DMS153 treated with DMSO at 0.1 percent for 48 hours (cell line): ENCODE measurements around the gene BRD4.

ENCODE experiments used
- DNase-seq: peaks from one replicate; lab custom pipeline; 2025; ENCODE audit not compliant: unreplicated experiment; lab: John Stamatoyannopoulos, UW

Gene BRD4

DNA sequence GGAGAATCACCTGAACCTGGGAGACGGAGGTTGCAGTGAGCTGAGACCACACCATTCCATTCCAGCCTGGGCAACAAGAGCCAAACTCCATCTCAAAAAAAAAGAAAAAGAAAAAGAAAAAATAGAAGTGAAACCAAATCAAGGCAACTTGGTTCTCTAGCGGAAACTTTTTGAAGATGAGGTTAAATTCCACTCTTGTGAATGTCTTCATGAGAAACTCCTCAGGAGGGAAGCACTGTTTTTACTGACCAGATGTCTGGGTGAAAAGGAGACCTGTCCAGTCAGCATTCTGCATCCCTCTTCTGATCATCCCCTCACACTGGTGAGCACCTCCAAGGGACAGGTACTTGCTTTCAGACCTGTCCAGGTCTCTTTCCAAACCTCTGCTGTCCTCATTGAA is 15.8 kb downstream of the BRD4 start:
- no peak for DNase-seq

DNA sequence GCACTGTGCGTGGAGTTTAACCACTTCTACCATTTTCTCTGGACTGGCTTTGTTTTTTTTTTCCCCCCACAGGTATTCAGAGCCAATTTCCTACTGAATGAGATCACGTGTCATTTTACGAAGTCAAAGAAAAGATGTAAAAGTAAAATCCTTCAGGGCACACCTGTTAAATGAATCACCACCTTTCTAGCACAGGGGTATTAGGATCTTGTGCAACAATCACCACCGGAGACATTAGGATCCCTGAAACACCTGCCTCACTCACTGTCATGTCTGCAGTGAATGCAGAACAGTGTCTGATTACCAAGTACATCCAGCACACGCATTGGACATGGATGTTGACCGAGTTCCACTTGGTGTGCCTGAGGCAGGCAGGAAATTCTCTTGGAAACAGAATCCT is 17.2 kb downstream of the BRD4 start:
- no peak for DNase-seq

DNA sequence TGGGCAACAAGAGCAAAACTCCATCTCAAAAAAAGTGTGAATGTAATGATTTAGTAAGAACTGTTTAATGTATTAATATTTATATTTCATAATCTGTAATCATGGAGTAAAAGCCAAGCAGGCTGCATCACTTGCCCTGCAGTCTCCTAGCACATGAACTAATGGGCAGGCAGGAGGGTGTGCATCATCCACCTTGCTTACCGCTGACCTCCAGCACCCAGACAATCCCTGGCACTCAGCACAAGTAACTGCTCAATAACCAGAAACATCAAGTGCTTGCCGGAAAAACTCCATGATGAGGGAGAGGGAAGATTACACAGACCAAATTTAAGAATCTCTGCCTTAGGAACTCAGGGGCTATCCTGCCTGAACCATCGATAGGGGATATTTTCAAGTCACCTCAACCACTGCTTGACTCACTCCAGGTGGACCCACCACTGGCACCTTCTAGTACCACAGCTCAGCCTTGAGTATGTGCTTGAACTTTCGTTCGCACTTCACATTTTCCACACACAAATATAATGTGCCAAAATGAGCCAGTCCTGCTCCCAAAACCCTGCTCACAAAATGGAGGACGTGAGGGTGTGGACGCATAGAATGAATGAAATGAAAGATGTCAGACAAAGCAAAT is 18.6 kb downstream of the BRD4 start:
- DNase-seq: no peak

DNA sequence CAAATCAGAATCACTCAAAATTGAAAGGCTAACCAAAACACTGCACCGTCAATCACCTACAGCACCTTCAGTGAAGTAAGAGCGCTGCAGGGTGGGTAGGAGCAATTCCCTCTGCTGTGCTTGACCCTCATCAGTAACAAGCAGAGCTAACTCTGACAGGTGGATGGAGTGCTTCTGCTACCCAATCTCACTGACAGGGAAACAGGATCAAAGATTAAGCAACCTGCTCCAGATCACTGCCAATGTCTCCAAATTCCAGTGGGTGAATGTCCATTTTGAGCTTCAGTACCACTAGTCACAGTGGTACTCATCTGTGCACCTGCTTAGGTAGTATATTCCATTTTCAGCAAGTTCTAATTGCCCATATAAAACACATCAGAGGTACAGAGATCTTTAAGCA is 25.2 kb downstream of the BRD4 start:
- DNase-seq: no peak

DNA sequence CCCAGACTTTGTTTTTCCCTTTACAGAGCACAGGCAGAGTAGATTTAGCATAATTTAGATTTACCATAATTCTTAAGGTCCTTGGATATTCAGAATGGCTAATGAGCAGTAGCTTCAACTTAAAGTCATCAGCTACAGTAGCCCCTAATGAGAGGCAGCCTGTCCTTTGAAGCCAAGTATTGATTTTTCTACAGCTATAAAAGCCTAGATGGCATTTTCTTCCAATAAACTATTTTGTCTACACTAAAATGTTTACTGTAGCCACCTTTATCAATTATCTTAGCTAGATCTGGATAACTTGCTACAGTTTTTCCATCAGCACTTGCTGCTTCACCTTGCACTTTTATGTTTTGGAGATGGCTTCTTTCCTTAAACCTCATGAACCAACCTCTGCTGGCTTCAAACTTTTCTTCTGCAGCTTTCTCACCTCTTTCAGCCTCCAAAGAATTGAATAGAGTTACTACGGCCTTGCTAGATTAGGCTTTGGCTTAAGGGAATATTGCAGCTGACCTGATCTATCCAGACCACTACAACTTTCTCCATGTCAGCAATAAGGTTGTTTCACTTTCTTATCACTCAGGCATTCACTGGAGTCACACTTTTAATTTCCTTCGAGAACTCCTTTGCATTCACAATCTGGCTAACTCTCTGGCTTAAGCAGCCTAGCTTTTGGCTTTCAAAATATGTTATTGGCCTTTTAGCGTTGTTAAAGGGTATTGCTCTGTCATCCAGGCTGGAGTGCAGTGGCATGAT is 26.6 kb downstream of the BRD4 start:
- no peak for DNase-seq

DNA sequence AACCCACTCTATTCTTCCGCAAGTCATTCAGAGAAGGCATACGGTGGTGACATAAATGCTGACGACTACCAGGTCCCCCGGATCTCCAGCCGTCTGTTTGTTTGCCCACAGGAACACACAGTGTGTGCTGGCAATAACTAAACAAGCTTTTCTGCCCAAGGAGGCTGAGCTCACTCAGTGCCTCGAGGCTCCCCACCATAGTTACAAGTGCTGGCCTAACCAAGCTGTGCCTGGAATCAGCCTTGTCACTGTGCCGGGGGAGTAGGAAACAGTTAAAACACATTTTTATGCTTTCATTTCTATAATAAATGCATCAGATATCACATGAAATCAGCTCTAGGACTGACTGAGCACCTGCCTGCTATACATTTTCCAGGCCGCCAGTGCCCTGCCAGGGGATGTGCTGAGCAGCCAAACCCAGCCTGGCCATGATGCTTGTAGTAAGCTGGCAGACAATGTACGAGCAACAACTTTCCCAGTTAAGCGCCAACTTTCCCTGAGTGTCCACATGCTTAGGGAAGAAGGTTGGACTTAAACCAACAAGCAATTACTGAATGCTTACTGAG is 28.1 kb downstream of the BRD4 start:
- no peak for DNase-seq

DNA sequence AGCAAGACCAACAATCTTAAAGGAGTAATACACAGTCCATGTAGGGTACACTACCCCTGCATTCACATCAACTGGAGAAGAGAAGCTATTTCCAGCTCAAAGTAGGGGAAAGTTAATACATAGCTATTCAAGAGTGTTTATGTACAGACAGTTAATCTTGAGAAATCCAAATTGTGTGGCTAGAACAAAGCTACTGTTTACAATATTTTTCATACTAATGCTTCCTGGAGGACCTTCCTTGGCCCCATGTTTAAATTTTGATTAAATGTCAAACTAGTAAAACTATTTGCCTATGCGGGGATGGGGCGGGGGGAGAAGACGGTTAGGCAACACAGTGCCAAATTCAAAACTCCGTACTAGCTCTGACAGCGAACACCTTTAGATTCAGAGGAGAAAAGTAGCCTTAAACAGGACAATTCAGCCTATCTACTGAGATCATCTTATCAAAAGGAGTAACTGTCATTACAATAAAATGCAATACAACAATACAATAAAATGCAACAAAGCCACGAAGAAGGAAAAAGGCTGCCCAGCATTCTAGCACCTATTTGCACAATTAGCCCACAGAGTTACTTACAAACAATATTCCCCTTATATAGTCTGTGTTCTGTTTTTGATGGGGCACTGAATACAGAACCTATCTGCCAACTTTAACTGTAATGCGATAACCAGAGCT is 29.1 kb downstream of the BRD4 start:
- DNase-seq: no peak

DNA sequence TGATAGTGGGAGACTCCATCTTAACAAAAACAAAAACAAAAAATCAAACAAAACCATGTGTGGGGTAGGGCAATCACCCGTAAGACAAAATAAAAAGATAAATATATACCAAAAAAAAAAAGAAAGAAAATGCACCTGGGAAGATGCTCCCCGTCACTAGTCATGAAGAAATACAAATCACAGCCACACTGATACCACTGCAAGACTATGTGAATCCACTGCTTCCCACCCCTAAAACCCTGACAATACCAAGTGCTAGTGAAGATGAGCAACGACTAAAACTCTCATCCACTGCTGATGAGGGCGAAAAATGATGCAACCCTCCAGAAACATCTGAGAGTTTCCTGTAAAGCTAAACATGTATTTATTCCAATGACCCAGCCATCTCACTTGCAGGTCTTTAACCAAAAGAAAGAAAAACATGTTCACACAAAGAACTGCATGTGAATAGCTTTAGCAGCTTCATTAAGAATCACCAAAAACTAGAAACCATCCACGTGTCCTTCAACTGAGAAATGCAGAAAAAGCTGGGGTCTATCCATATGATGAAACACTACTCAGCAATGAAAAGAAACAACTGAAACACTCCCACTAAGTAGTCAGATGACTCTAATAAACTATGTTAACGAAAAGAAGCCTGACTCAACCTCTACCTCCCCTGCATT is 31.7 kb downstream of the BRD4 start:
- DNase-seq: no peak

DNA sequence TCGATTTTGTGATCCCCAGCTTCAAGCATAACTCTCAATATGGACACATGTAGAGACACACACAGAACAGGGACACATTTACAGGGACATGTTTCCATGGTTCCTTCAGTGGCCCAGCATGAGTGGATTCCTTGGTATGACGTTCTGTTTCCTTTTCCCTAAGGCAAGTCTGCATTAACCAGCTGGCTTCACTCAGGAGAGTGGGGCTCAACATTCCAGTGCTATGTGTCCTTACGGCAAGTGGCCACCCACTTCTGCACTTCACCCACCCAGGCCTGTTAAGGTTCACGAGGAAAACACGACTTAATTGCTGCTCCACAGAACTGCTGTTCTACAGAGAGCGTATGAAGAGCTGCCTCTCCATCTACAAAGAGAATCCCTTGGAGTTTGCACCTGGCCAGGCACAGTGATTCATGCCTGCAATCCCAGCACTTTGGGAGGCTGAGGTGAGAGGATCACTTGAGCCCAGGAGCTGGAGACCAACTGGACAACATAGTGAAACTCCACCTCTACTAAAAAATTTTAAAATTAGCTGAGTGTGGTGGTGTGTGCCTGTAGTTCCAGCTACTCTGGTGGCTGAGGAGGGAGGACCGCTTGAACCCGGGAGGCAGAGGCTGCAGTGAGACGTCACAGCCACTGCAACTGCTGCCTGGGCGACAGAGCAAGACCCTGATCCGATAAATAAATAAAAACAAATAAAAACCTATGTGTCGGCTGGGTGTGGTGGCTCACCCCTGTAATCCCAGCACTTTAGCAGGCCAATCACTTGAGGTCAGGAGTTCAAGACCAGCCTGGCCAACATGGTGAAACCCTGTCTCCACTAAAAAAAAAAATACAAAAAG is 32.5 kb downstream of the BRD4 start:
- DNase-seq: no peak

DNA sequence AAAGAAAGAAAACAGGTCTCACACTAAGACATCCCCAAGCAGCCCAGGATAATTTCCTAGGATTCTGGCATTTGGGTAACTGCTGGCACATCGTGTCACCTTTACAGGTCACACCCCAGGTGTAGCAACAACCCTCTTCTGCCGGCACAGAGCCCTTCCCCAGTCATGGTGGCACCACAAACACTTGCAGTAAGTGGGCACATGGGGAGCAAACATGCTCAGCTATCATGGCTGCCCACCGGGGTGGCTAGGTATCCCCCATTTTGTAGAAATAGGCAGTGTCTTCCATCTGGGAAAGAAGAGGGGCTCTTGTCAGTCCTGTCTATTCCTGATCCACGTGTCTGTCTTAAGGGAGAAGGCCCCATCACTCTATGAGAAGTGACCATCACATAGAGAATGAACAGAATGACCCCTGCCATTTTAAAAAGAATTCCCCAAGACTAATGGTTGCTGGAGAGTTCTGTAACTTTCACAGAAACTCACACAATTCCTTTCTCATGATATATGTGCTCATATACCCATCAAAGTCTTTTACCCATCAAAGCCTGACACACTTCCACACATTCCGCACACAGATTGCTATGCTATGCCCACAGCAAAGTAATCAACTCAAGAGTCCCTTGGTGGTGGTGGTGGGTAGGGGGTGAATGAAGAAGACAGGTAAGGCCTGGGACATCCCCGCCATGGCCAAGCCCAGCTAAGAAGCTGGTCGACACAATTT is 33.3 kb downstream of the BRD4 start:
- no peak for DNase-seq

DNA sequence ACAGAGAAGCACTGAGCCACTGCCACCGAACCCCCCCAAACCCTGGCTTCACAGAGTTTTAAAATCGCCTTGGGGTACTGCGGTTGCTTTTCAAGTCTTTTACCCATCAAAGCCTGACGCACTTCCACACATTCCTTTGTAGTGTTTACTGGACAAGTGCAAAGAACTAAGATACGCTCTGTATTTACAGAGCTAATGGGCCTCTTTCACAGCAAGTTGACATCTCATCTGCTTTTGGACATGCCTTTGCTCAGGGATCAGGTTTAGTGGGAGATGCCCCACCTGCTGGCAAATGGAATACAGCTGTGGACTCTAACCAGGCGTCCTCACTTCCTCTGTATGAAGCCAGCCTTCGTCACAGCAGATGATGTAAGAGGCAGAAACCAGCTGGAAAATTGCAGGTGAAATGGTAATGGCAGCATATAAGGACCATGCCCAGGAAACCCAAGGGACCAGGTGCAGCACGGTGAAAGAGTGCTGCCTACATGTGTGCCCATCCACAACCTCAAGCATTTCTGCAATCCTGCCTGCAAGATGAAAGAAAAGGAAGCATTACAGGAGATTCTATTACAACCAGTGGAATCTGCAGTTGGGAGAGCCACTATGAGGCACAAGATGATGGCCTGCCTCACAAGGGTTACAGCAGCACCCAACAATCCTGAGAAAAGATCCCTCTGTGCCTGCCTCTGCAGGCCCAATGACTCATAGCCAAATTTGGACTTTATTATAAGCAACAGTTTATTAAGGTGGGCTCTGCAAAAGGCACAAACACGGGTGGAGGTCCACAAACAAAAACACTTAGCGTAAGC is 34.7 kb downstream of the BRD4 start:
- DNase-seq: no peak

DNA sequence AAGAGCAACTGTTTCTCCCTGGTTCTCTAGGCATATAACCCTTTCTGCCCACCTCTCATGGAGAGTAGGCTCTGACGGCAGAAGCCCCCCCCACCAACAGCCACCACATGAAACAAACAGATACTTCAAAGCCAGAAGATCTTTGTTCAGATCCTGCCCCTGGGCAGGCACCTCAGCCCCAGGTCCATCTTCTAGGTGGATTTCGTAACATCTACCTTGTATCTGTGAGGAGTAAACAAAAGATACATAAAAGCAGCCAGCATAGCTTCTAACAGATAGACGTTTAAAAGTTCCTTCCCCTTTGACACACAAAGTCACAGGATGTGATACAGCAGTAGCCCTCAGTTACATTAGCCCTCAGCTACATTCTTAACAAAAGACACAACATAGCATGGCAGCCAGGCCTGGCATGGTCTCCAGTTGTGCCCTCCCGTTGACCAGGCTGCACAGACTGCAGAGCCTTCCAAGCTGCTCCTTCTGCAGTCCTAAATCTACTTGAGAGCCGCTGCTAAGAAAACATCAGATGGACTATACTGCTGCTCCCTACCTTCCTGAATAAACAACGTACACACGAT is 35.4 kb downstream of the BRD4 start:
- no peak for DNase-seq

DNA sequence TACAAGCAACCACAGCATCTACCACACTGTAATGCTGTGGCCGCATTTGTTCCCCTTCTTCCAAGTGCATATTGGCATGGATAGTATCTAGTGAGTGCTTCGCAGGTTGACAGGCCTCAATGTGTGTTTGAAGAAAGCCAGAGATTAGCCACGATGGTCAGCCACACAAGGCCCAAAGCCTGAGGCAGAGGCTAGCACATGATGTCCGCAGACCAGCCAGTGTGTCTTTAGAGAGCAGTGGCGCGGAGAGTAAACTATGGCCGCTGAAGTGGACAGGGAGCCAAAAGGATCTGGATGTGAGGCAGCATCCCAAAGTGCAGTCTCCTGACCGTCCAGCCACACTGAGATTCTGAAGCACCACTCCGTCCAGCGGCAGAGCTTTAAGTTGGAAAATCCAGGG is 36.0 kb downstream of the BRD4 start:
- DNase-seq: no peak

DNA sequence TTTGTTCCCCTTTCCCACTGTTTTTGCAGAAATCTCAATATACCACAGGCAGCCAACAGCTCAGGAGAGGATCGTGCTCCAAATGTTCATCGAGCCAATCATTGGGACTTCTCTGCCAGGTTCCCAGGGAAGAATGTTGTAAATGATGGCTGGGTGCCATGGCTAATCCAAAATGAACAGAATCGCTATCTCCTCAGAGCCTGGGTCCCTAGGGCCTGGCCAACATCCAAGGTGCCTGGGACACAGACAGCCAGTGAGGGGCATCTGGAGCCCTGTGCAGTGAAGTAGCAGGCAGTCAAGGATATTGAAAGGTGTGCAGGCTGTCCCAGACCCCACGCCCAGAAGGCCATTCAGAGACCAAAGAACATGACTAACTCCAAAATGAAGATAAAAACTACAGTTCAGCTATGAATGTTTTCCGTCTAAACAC is 37.8 kb downstream of the BRD4 start:
- no peak for DNase-seq

DNA sequence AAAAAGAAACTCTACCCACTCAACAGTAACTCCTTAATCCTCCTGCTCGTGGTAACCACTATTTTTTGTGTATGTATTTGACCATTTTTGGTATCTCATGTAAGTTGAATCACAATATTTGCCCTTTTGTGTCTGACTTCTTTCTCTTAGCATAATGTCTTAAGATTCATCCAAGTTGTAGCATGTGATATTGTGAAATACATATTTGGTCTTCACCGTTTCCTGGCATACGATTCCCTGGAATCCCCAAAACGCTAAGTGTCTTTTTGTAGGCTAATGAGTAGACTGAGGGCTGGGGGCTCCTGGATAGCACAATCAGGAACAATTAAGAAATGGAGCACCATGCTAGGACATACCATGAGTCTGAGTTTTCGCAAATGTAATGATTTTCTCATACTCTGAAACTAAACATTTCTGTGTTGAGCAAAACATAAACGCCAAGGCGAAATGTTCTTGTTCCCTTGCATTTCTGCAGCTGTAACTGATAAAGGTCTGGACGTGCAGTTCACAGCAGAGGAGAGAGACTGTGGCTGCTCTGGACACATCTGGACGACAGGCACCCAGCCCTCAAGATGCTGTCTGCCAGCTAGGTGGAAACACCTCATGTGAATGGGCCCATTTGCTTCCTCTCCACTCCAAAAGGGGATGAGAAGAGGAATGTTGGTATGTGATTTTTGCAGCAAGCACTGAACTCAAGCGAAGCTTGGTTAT is 38.4 kb downstream of the BRD4 start:
- no peak for DNase-seq

DNA sequence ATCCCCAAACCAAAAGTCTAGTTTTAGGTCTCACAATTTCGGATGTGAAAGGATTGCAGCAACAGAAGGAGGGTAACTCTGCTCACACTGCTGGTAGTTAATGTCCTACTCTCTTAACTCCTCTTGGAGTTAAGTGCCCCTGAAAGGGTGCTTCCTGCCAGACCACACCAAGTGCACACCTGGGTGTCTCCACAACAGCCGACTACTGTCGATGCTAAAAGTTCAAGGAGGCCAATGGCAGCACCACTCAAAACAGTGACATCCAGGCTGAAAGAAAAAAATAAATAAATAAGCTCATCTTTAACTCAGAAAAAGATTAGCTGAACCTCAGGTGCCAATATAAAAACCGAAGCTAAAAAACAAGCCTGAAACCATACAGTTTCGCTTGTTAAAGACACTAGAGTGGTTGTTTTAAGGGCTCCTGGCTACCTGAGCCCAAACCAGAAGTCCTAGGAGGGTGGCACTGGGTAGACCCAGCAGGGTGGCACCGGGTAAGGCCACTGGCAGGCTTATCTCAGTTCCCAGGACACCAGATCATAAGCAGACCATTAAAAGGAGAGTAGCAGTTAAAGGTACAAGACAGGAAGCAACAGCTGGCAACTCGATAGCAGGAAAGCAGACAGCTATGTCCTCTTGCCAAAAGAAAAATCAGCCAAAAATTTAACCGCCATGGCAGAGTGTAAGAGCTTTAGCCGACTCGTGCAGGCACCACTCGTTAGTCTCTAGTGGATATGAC is 39.3 kb downstream of the BRD4 start:
- DNase-seq: no peak

DNA sequence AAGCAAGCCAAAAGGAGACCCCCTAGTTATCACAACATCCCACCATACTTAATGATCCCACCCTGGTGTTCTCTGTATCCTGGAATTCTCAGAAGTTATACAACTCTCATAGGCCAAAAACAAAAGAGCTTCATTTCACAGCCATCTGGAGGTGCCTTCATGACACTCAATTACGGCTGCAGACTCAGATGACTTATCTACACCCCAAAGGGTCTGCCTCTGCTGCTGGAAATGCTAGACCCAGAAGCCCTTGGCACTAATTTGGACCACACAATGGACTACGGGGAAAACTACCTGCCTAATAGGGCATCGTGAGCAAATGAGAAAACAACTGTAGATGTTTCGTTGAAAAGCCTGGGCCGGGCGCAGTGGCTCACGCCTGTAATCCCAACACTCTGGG is 40.2 kb downstream of the BRD4 start:
- DNase-seq: no peak
